Epithelial cell of proximal tubule (primary cell): ENCODE measurements around the gene OR2AE1. TPM values are rescaled to one million over a fixed set of nuclear protein-coding genes. Genes with fewer than 3 reads are reported as not detected.

Source experiments
- DNase-seq: peaks from one replicate; pipeline ENCODE4 v3.0.0-alpha.2; 2011; ENCODE audit warnings: low read depth
- H3K4me3 ChIP-seq: 2 replicates; pipeline ENCODE4 v1.5.1; 2011; ENCODE audit warnings: low read depth, mild to moderate bottlenecking, low read length
- total RNA-seq: library from RNA; depleted of rRNA; stranded (reverse); fragments of >200 nt; gene quantifications from 2 replicates; pipeline ENCODE4 v1.2.3, GENCODE V29; 2015
- TF ChIP-seq, protein P1 (sequence below): conservative IDR thresholded peaks from 2 replicates; pipeline ENCODE4 v1.5.1; 2012; ENCODE audit warnings: low read depth, mild to moderate bottlenecking, low read length

Gene OR2AE1
- total RNA-seq, 1 donor from 2014 or later: not detected

DNA sequence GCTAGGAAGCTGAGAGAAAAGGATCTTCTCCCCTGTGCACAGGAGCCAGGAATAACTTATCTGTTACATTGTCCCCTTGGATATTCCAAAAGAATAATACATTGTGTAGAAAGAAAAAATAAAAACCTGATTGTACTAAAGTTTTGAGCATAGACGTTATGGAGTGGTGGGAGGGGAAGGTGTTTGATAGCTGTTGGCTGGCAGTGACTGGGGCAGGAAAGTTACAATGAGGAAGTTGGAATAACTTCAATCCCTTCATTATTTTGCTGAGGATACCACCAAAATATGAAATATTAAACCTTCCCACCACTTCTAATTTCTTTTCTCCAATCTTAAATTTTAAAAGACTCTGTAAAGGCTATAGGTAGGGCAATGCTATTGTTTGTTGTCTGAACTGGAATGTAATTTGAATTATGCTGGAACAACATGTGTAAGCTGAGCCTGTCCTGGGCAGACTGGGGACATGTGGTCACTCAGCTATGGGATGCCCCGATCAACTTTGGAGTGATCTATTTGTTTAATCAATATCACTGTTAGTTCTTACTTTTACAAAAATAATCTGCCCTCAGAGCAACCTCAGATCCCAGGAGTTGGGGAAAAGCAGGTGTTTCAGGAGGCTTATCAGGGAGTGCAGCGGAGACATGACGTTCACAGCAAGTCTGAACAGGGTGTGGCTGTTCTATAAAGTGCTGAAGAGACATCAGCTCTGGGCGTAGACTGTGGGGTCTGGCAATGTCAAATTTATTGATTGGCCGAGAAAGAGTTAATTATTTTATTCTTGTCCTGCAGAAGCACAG lies 28.2 kb downstream of the OR2AE1 start:
- TF ChIP-seq, protein P1, sequence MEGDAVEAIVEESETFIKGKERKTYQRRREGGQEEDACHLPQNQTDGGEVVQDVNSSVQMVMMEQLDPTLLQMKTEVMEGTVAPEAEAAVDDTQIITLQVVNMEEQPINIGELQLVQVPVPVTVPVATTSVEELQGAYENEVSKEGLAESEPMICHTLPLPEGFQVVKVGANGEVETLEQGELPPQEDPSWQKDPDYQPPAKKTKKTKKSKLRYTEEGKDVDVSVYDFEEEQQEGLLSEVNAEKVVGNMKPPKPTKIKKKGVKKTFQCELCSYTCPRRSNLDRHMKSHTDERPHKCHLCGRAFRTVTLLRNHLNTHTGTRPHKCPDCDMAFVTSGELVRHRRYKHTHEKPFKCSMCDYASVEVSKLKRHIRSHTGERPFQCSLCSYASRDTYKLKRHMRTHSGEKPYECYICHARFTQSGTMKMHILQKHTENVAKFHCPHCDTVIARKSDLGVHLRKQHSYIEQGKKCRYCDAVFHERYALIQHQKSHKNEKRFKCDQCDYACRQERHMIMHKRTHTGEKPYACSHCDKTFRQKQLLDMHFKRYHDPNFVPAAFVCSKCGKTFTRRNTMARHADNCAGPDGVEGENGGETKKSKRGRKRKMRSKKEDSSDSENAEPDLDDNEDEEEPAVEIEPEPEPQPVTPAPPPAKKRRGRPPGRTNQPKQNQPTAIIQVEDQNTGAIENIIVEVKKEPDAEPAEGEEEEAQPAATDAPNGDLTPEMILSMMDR: no peak
- DNase-seq: no peak

DNA sequence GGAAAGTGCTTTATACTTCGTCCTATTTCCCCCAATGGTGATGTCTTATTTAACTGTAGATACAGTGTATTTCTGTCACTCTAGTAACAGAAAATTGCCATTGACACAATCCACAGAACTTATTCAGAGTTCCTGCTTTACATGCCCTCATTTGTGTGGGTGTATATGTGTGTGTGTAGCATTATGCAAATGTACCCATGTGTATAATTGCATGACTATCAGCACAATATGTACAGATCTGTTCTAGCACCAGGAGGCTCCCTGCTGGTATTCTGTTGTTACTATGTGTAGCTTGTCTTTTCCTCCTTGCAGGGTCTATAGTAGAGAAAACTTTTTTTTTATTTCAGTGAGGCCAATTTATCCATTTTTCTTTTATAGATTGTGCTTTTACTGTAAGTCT lies 32.5 kb downstream of the OR2AE1 start:
- no peak for DNase-seq
- no peak overlapping the region for H3K4me3 ChIP-seq
- TF ChIP-seq, protein P1: no peak

More for the DNA sequence above, 28.2 kb downstream of the OR2AE1 start:
- no peak overlapping the region for H3K4me3 ChIP-seq

DNA sequence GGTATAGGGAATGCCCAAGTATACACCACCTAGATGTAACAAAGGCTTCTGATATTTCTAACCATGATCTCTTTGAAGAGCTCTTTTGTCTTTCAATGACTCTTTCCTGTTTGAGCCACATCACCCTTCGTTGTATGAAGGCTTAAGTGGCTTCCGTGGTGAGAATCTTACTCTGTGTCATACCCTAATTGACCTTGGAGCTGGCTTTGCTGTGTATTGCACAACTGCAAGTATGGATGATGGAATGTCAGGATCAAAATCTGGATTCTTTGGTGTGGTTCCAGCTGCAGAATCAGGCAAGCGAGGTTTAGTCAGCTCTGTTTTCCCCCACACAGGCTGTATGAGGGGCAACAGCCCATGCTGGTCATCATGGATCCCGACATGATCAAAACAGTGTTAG lies 33.0 kb downstream of the OR2AE1 start:
- no peak overlapping the region for H3K4me3 ChIP-seq
- DNase-seq: no peak
- TF ChIP-seq, protein P1: no peak

DNA sequence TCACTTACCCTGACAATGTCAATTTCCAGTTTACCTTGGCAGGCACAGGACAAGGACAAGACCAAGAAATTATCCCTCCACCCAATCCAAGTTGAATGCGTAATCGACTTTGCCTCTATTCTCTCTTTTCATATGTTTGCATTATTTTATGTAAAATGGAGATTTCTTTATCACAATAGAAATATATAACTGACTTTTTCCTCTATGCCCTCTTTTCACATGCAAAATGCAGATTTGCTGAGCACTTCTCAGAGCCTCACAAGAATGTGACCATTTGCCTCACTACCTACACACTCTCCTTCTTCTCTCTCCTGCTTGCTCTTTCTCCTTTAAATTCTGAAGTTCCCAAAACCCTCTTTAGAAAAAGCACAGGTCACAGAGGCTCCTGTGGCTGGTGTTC lies 33.9 kb downstream of the OR2AE1 start:
- no peak for DNase-seq
- TF ChIP-seq, protein P1: no peak

DNA sequence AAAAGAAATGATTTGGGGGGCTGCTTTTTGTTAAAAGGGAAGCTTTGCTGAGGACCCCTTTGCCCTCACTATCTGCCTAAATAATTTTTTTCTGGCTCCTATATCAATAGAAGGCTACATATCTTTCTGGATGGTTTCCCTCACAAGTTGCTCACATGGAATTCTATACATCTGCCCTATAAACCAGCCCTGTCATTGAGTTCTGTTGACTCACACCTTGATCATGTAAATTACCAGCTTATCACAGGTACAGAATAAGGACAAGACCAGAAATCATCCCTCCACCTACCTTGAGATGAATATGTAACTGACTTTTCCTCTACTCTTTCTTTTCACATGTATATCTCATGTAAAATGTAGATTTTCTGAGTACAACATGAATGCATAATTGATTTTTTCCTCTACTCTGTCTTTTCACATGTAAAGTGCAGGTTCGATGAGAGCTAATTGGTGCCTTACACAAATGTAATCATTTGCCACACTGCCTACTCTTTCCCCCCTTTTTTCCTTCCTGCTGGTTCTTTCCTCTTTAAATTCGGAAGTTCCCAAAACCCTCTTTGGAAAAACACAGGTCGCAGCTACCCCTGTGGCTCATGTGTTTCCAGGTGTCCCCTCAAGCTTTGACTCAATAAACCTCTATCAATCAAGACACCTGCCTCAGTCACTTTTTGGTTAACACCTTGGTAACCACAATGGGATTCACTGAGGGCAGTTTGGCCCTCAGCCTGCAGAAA lies 36.5 kb downstream of the OR2AE1 start:
- no peak for DNase-seq
- TF ChIP-seq, protein P1: no peak
- H3K4me3 ChIP-seq: no peak overlapping the region

More for the DNA sequence above, 33.9 kb downstream of the OR2AE1 start:
- H3K4me3 ChIP-seq: no peak overlapping the region

DNA sequence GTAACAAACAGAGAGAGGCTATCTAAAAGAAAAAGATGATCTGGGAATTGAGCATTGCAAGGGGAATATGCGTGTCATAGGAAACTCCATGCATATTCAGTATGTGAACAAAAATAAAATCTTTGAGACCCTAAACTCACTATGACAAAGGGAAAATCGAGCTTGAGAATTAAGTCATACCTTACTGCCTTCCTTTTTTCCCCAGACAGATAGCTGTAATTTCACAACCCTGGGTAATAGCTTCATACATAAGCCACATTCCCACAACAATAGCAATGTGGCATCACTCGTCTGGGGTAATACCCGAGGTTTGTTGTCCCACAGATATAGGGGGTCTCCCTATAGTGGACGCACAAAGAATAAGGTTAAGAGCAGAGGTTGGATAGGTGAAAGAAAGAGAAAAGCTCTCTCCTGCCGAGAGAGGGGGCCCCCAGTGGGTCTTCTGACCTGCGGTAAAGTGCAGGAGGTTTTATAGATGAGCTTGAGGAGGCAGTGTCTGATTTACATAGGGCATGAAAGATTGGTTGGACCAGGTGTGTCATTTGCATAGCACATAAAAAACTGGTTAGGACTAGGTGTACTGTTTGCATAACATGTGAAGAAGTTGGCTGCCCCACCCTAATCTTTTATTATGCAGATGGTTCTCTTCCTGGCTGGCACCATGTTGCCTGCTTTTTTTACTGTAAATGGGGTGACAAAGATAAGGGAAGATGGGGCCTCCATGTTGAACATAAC lies 37.4 kb downstream of the OR2AE1 start:
- TF ChIP-seq, protein P1: no peak
- H3K4me3 ChIP-seq: no peak overlapping the region
- DNase-seq: no peak
